ENCODE measurements around the gene CACNG4.

DNA sequence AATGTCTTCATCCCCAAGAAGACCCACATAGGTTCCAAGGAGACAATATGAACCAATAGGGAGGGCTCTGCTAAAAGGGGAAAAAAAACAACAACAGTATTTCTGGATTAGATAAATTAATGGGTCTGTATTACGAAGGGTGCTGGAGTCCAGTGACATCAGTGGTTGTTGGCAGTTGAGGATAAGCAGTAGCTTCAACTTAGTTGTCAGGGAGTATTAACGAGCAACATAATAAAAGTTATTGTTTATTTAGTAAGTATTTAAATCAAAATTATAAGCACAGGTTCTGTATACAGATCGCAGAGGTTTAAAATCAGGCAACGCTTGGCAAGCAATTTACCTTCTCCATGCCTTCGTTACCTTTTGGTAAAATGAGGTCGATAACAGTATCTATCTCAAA is 7.6 kb upstream of the CACNG4 start:
- TF ChIP-seq, protein P1, sequence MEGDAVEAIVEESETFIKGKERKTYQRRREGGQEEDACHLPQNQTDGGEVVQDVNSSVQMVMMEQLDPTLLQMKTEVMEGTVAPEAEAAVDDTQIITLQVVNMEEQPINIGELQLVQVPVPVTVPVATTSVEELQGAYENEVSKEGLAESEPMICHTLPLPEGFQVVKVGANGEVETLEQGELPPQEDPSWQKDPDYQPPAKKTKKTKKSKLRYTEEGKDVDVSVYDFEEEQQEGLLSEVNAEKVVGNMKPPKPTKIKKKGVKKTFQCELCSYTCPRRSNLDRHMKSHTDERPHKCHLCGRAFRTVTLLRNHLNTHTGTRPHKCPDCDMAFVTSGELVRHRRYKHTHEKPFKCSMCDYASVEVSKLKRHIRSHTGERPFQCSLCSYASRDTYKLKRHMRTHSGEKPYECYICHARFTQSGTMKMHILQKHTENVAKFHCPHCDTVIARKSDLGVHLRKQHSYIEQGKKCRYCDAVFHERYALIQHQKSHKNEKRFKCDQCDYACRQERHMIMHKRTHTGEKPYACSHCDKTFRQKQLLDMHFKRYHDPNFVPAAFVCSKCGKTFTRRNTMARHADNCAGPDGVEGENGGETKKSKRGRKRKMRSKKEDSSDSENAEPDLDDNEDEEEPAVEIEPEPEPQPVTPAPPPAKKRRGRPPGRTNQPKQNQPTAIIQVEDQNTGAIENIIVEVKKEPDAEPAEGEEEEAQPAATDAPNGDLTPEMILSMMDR (conservative IDR thresholded peaks at IDR 0.05), result no peak
- no peak for TF ChIP-seq EZH2 (IDR thresholded peaks at IDR 0.05; ENCODE audit: low read depth)

Data from PC-9 (cell line).